A549 (cell line): ENCODE data around the gene TFDP1.

Experiments
- CHD2 ChIP-seq: fragments of 150-350 bp; IDR thresholded peaks from 2 replicates; pipeline ENCODE4 v1.6.1; 2014; ENCODE audit warnings: low read length; ENCODE audit not compliant: partially characterized antibody
- CHD4 ChIP-seq: fragments of 200-600 bp; sonication (generic); IDR thresholded peaks from 2 replicates; pipeline ENCODE4 v1.6.1; 2016; ENCODE audit warnings: antibody characterized with exemption, mild to moderate bottlenecking, borderline replicate concordance
- CTCF ChIP-seq: fragments of >200 bp; sonication (Bioruptor Twin); formaldehyde crosslinking; IDR thresholded peaks from 3 replicates; pipeline ENCODE4 v1.5.1; 2016
- EP300 ChIP-seq, 2 experiments: fragments of >200 bp; sonication (Bioruptor Twin); formaldehyde crosslinking; IDR thresholded peaks; 2 replicates in 1 of 2; 3 replicates in 1 of 2; pipeline ENCODE4 v1.6.1; 2016 to 2017
- HMGXB4 ChIP-seq: fragments of 250-450 bp; sonication (Bioruptor Pico); IDR thresholded peaks from 2 replicates; pipeline ENCODE4 v1.5.0; 2021; ENCODE audit warnings: mild to moderate bottlenecking, moderate library complexity, borderline replicate concordance
- KDM1A ChIP-seq: fragments of 200-600 bp; sonication (generic); IDR thresholded peaks from 2 replicates; pipeline ENCODE4 v1.6.1; 2016; ENCODE audit warnings: low read depth, mild to moderate bottlenecking
- MAX ChIP-seq: IDR thresholded peaks from 2 replicates; pipeline ENCODE4 v1.6.1; 2012
- MAZ ChIP-seq: fragments of 150-350 bp; IDR thresholded peaks from 2 replicates; pipeline ENCODE4 v1.6.1; 2014; ENCODE audit warnings: antibody characterized with exemption, low read depth, low read length, borderline replicate concordance
- PBX3 ChIP-seq: IDR thresholded peaks from 2 replicates; pipeline ENCODE4 v1.6.1; 2012
- PHF8 ChIP-seq: fragments of 200-600 bp; sonication (generic); IDR thresholded peaks from 2 replicates; pipeline ENCODE4 v1.6.1; 2016; ENCODE audit warnings: low read depth, mild to moderate bottlenecking, antibody characterized with exemption, moderate library complexity, borderline replicate concordance
- POLR2A ChIP-seq: IDR thresholded peaks from 2 replicates; pipeline ENCODE4 v1.6.1; 2012; ENCODE audit warnings: mild to moderate bottlenecking, low read length
- POLR2AphosphoS2 ChIP-seq: conservative IDR thresholded peaks from 2 replicates; pipeline ENCODE4 v1.6.1; 2012; ENCODE audit warnings: low read length, improper control_type of control experiment, inconsistent platforms
- RFX5 ChIP-seq: fragments of 450-650 bp; IDR thresholded peaks from 2 replicates; pipeline ENCODE4 v1.7.1; 2014; ENCODE audit warnings: antibody characterized with exemption, mild to moderate bottlenecking, moderate library complexity

- TF ChIP-seq POLR2A (no peak), CTCF (no peak), HMGXB4 (CRISPR knock-in tag) (no peak), EP300 (IDR thresholded peaks at IDR 0.05) (no peak), KDM1A (no peak), CHD4 (no peak), RFX5 (no peak), PHF8 (no peak), POLR2AphosphoS2 (no peak), MAX (no peak), PBX3 (no peak), MAZ (no peak), CHD2 (no peak)
These were observed 40.3 kb upstream of the TFDP1 start for GRCh38 chr13:113544071-113544891.
